GM19324 (cell line): Measurements from ENCODE around the gene RAPGEF3.
A peak's percentile ranks its signal among the peaks of the same experiment; 100 is the strongest.

ENCODE experiments used
- ATAC-seq: cut with Tn5 transposase; IDR thresholded peaks from one replicate; pipeline ENCODE4 v1.9.1; 2021; ENCODE audit warnings: mild to moderate bottlenecking, moderate library complexity; ENCODE audit not compliant: unreplicated experiment, low FRiP score

The RAPGEF3 gene

GRCh38 chr12:47777741-47778558 lies 19.3 kb upstream of the RAPGEF3 start:
- no peak for ATAC-seq

GRCh38 chr12:47777151-47777550 lies 18.5 kb upstream of the RAPGEF3 start:
- ATAC-seq: no peak

GRCh38 chr12:47776471-47777143 lies 17.9 kb upstream of the RAPGEF3 start:
- ATAC-seq: no peak

- no peak for ATAC-seq
Measured at GRCh38 chr12:47775100-47775911, 16.6 kb upstream of the RAPGEF3 start.

- no peak for ATAC-seq
Measured at GRCh38 chr12:47774663-47775062, 16.0 kb upstream of the RAPGEF3 start.

GRCh38 chr12:47773858-47774580 lies 15.3 kb upstream of the RAPGEF3 start:
- ATAC-seq: no peak

- peak; percentile 90 for ATAC-seq
Measured at GRCh38 chr12:47773062-47773857, 14.6 kb upstream of the RAPGEF3 start, which contains the start of gene SLC48A1. SLC48A1 (plus strand) TSS chr12:47773238; CDS start chr12:47773305, 67 bp downstream.

GRCh38 chr12:47772738-47773061 lies 14.0 kb upstream of the RAPGEF3 start:
- no peak for ATAC-seq

GRCh38 chr12:47772094-47772660 lies 13.5 kb upstream of the RAPGEF3 start:
- ATAC-seq: no peak

GRCh38 chr12:47771304-47771703 lies 12.6 kb upstream of the RAPGEF3 start:
- ATAC-seq: no peak

- no peak for ATAC-seq
Measured at GRCh38 chr12:47770086-47770726, 11.5 kb upstream of the RAPGEF3 start.

- ATAC-seq: no peak
Measured at GRCh38 chr12:47769234-47770085, 10.8 kb upstream of the RAPGEF3 start.

- no peak for ATAC-seq
Measured at GRCh38 chr12:47768323-47768811, 9.7 kb upstream of the RAPGEF3 start.

GRCh38 chr12:47767216-47767724 lies 8.6 kb upstream of the RAPGEF3 start:
- ATAC-seq: no peak

- no peak for ATAC-seq
Measured at GRCh38 chr12:47766502-47767215, 8.0 kb upstream of the RAPGEF3 start.

- no peak for ATAC-seq
Measured at GRCh38 chr12:47763481-47764346, 5.0 kb upstream of the RAPGEF3 start.
